Measurements from ENCODE around the gene PLD2.
"Not testable (repeated sequence)": the region's sequence is repeated elsewhere in the genome, so short reads cannot be mapped to it uniquely, and the experiment has no call there.

Gene PLD2

DNA sequence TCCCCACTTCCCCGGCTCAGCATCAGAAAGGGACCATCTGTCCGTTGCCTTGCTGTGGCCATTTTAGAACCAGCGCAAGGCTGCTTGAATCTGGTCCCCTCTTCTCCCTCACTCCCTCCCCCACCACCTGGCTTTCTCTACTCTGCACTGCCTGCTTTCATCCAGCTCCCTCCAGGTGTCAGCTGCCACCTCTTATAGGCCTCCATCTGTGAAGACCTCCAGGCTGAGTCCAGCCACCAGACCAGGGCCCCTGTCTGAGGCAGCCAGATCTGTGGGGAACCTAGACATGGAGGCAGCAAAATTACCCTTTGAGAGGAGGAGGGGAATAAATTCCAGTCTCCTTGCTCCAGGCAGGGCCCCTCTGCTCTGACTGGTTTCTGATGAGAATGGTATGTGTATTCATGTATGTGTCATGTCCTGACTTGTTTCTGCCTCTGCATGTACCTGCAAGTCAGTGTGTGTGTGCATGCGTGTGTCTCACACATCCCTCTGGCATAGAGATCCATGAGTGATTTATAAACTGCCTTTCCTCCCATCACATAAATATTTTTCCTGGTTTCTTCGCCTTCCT, 47.2 kb downstream of the PLD2 start:
- H3K27ac ChIP-seq (ENCODE audit: low read depth, low read length), result no peak overlapping the region
- no peaks in the 10 kb centered on the region for H3K27me3 ChIP-seq (ENCODE audit: control insufficient read depth in 1 of 2, insufficient read depth in 2 of 2, low read length in 2 of 2)
- H3K9me3 ChIP-seq (ENCODE audit: control insufficient read depth in 1 of 2, low read length in 2 of 2), result no peaks in the 10 kb centered on the region
- H3K4me3 ChIP-seq (ENCODE audit: low read depth in 1 of 2, low read length in 2 of 2), result no peak overlapping the region
- H3K9ac ChIP-seq (ENCODE audit: low read depth in 1 of 2, low read length in 2 of 2), result no peak overlapping the region
- H3K36me3 ChIP-seq (ENCODE audit: control insufficient read depth in 1 of 2, insufficient read depth in 2 of 2, low read length in 2 of 2), result peaks cover 0 to 11% of the 10 kb centered on the region in 2 donors
- H3K4me1 ChIP-seq (ENCODE audit: control insufficient read depth in 1 of 2, insufficient read depth in 2 of 2, low read length in 2 of 2), result peaks cover 41 to 42% of the 10 kb centered on the region in 2 donors

GRCh38 chr17:4856271-4856936, 49.5 kb downstream of the PLD2 start:
- H3K36me3 ChIP-seq (ENCODE audit: control insufficient read depth in 1 of 2, insufficient read depth in 2 of 2, low read length in 2 of 2), result peaks cover 5 to 27% of the 10 kb centered on the region in 2 donors
- no peak overlapping the region for H3K9ac ChIP-seq (ENCODE audit: low read depth in 1 of 2, low read length in 2 of 2)
- H3K27ac ChIP-seq (ENCODE audit: low read depth, low read length), result no peak overlapping the region
- H3K9me3 ChIP-seq (ENCODE audit: control insufficient read depth in 1 of 2, low read length in 2 of 2), result no peaks in the 10 kb centered on the region
- no peak overlapping the region for H3K4me3 ChIP-seq (ENCODE audit: low read depth in 1 of 2, low read length in 2 of 2)
- no peaks in the 10 kb centered on the region for H3K27me3 ChIP-seq (ENCODE audit: control insufficient read depth in 1 of 2, insufficient read depth in 2 of 2, low read length in 2 of 2)
- H3K4me1 ChIP-seq (ENCODE audit: control insufficient read depth in 1 of 2, insufficient read depth in 2 of 2, low read length in 2 of 2), result peaks cover 25 to 26% of the 10 kb centered on the region in 2 donors

DNA sequence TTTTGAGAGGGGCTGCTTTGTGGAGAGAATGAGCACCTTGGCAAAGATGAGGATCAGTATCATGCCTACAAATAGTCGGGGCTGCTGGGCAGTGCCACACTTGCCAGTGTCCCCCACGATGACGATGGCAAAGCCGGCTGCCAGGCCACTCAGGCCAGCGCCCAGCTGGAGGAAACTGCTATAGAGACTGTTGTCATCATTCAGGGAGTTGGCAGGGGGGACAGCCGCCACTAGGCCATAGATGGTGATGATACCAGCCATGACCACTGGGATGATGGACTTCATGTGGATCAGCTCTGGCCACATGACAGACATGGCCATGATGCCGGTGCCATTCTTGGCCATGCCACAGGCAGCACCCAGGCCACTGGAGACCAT, 50.0 kb downstream of the PLD2 start:
- H3K27me3 ChIP-seq (ENCODE audit: control insufficient read depth in 1 of 2, insufficient read depth in 2 of 2, low read length in 2 of 2), result no peaks in the 10 kb centered on the region
- no peak overlapping the region for H3K4me3 ChIP-seq (ENCODE audit: low read depth in 1 of 2, low read length in 2 of 2)
- H3K4me1 ChIP-seq (ENCODE audit: control insufficient read depth in 1 of 2, insufficient read depth in 2 of 2, low read length in 2 of 2), result peaks cover 21 to 23% of the 10 kb centered on the region in 2 donors
- no peak overlapping the region for H3K9ac ChIP-seq (ENCODE audit: low read depth in 1 of 2, low read length in 2 of 2)
- no peaks in the 10 kb centered on the region for H3K9me3 ChIP-seq (ENCODE audit: control insufficient read depth in 1 of 2, low read length in 2 of 2)
- no peak overlapping the region for H3K27ac ChIP-seq (ENCODE audit: low read depth, low read length)
- peaks cover 5 to 31% of the 10 kb centered on the region in 2 donors for H3K36me3 ChIP-seq (ENCODE audit: control insufficient read depth in 1 of 2, insufficient read depth in 2 of 2, low read length in 2 of 2)

DNA sequence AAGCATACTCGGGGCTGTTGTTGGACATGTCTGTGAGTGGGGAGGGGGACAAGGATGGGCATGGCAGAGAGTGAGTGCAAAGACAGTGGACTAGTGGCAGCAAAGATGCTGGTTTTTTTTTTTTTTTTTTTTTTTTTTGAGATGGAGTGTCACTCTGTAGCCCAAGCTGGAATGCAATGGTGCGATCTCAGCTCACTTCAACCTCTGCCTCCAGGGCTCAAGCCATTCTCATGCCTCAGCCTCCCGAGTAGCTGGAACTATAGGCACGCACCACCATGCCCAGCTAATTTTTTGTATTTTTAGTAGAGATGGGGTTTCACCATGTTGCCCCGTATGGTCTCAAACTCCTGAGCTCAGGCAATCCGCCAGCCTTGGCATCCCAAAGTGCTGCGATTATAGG, 50.4 kb downstream of the PLD2 start:
- not testable (repeated sequence) for H3K9ac ChIP-seq (ENCODE audit: low read depth in 1 of 2, low read length in 2 of 2); H3K27ac ChIP-seq (ENCODE audit: low read depth, low read length); H3K4me3 ChIP-seq (ENCODE audit: low read depth in 1 of 2, low read length in 2 of 2)

DNA sequence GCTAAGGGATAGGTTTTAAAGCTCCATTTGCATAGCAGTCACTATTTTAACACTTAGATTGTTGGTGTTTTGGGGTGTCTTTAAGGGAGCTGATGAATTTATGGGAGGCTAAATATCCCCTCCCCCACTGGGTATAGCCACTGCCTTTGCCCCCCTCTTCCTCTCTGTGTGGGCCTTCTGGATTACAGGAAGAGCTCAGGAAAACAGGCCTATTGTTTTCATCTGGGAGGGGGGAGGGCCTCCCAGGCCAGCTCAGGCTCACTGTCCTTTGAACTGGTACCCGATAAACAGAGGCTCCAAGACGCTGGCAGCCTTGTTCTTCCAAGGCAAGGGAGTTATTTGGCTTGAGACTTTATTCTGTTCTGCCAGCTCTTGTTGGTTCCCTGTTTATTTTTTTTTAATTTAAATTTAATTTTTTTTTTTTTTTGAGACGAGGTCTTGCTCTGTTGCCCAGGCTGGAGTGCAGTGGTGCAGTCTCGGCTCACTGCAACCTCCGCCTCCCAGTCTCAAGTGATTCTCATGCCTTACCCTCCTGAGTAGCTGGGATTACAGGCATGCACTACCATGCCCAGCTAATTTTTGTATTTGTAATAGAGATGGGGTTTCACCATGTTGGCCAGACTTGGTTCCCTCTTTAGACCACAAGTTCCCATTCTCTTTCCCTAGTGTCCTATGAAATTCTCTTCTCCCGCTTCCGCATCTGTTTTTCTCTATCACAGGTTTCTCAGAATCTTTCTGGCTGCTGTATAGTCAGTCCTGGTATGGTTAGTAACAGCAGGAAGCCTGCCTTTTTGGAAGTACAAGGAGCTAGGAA, 51.3 kb downstream of the PLD2 start:
- no peak overlapping the region for H3K4me3 ChIP-seq (ENCODE audit: low read depth in 1 of 2, low read length in 2 of 2)
- peaks cover 16 to 17% of the 10 kb centered on the region in 2 donors for H3K4me1 ChIP-seq (ENCODE audit: control insufficient read depth in 1 of 2, insufficient read depth in 2 of 2, low read length in 2 of 2)
- H3K27me3 ChIP-seq (ENCODE audit: control insufficient read depth in 1 of 2, insufficient read depth in 2 of 2, low read length in 2 of 2), result no peaks in the 10 kb centered on the region
- peaks cover 5 to 37% of the 10 kb centered on the region in 2 donors for H3K36me3 ChIP-seq (ENCODE audit: control insufficient read depth in 1 of 2, insufficient read depth in 2 of 2, low read length in 2 of 2)
- no peak overlapping the region for H3K27ac ChIP-seq (ENCODE audit: low read depth, low read length)
- no peaks in the 10 kb centered on the region for H3K9me3 ChIP-seq (ENCODE audit: control insufficient read depth in 1 of 2, low read length in 2 of 2)
- H3K9ac ChIP-seq (ENCODE audit: low read depth in 1 of 2, low read length in 2 of 2), result no peak overlapping the region

More for the DNA sequence above, 50.4 kb downstream of the PLD2 start:
- not testable (repeated sequence) for H3K9me3 ChIP-seq (ENCODE audit: control insufficient read depth in 1 of 2, low read length in 2 of 2); H3K27me3 ChIP-seq (ENCODE audit: control insufficient read depth in 1 of 2, insufficient read depth in 2 of 2, low read length in 2 of 2)
- peaks cover 18 to 19% of the 10 kb centered on the region in 2 donors for H3K4me1 ChIP-seq (ENCODE audit: control insufficient read depth in 1 of 2, insufficient read depth in 2 of 2, low read length in 2 of 2)
- peaks cover 5 to 34% of the 10 kb centered on the region in 2 donors for H3K36me3 ChIP-seq (ENCODE audit: control insufficient read depth in 1 of 2, insufficient read depth in 2 of 2, low read length in 2 of 2)

DNA sequence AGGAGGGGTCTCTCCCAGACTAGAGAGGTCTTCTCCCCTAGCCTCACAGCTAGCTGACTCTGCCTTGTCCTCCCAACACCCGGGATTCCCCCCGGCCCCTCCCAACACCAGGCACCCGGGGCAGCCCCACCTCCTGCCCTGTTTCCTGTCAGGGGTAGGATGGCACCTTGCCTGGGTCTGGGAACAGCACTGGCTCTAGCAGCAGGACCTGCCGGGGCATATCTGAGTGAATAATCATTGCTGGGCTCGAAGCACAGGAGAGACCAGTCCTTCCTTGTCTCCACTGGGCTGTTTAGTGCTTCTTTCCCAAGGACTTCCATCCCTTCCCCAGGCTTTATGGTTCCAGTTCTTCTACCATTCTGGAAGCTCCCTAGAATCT, 51.9 kb downstream of the PLD2 start:
- Histone ChIP-seq H3K9ac (ENCODE audit: low read depth in 1 of 2, low read length in 2 of 2) (no peak overlapping the region), H3K4me3 (ENCODE audit: low read depth in 1 of 2, low read length in 2 of 2) (no peak overlapping the region), H3K9me3 (ENCODE audit: control insufficient read depth in 1 of 2, low read length in 2 of 2) (no peaks in the 10 kb centered on the region), H3K36me3 (ENCODE audit: control insufficient read depth in 1 of 2, insufficient read depth in 2 of 2, low read length in 2 of 2) (peaks cover 5 to 37% of the 10 kb centered on the region in 2 donors), H3K4me1 (ENCODE audit: control insufficient read depth in 1 of 2, insufficient read depth in 2 of 2, low read length in 2 of 2) (peaks cover 16 to 17% of the 10 kb centered on the region in 2 donors), H3K27me3 (ENCODE audit: control insufficient read depth in 1 of 2, insufficient read depth in 2 of 2, low read length in 2 of 2) (no peaks in the 10 kb centered on the region), H3K27ac (ENCODE audit: low read depth, low read length) (no peak overlapping the region)

- Histone ChIP-seq H3K9ac (ENCODE audit: low read depth in 1 of 2, low read length in 2 of 2) (no peak overlapping the region), H3K27ac (ENCODE audit: low read depth, low read length) (no peak overlapping the region), H3K36me3 (ENCODE audit: control insufficient read depth in 1 of 2, insufficient read depth in 2 of 2, low read length in 2 of 2) (peaks cover 5 to 34% of the 10 kb centered on the region in 2 donors), H3K27me3 (ENCODE audit: control insufficient read depth in 1 of 2, insufficient read depth in 2 of 2, low read length in 2 of 2) (no peaks in the 10 kb centered on the region), H3K9me3 (ENCODE audit: control insufficient read depth in 1 of 2, low read length in 2 of 2) (no peaks in the 10 kb centered on the region), H3K4me3 (ENCODE audit: low read depth in 1 of 2, low read length in 2 of 2) (no peak overlapping the region), H3K4me1 (ENCODE audit: control insufficient read depth in 1 of 2, insufficient read depth in 2 of 2, low read length in 2 of 2) (peaks cover 16 to 17% of the 10 kb centered on the region in 2 donors)
Measured at GRCh38 chr17:4859816-4860625, 53.1 kb downstream of the PLD2 start.

DNA sequence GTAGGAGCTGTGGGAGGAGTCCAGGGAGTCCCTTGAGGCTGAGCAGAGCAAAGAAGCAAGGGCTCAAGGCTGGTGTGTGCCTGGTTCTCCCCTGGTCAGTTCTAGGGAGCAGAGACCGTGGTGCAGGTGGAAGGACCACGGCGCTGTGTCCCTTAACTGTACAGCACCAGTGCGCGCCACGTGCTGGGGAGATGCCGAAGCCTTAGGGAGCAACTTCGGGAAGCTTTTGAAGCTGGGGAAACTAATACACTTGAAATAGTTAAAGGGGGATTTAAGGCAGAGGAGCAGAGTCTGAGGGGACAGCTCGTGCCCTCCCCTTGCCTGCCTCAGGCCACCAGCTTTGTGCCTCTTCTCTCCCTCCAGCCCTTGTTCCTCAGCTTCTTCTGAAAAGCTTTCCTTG, 53.7 kb downstream of the PLD2 start:
- Histone ChIP-seq H3K4me3 (ENCODE audit: low read depth in 1 of 2, low read length in 2 of 2) (no peak overlapping the region), H3K27me3 (ENCODE audit: control insufficient read depth in 1 of 2, insufficient read depth in 2 of 2, low read length in 2 of 2) (no peaks in the 10 kb centered on the region), H3K4me1 (ENCODE audit: control insufficient read depth in 1 of 2, insufficient read depth in 2 of 2, low read length in 2 of 2) (peaks cover 16 to 17% of the 10 kb centered on the region in 2 donors), H3K27ac (ENCODE audit: low read depth, low read length) (no peak overlapping the region), H3K9ac (ENCODE audit: low read depth in 1 of 2, low read length in 2 of 2) (no peak overlapping the region), H3K36me3 (ENCODE audit: control insufficient read depth in 1 of 2, insufficient read depth in 2 of 2, low read length in 2 of 2) (peaks cover 6 to 34% of the 10 kb centered on the region in 2 donors), H3K9me3 (ENCODE audit: control insufficient read depth in 1 of 2, low read length in 2 of 2) (no peaks in the 10 kb centered on the region)

GRCh38 chr17:4861052-4861451, 54.1 kb downstream of the PLD2 start:
- H3K27me3 ChIP-seq (ENCODE audit: control insufficient read depth in 1 of 2, insufficient read depth in 2 of 2, low read length in 2 of 2), result no peaks in the 10 kb centered on the region
- peaks cover 8 to 34% of the 10 kb centered on the region in 2 donors for H3K36me3 ChIP-seq (ENCODE audit: control insufficient read depth in 1 of 2, insufficient read depth in 2 of 2, low read length in 2 of 2)
- H3K9me3 ChIP-seq (ENCODE audit: control insufficient read depth in 1 of 2, low read length in 2 of 2), result no peaks in the 10 kb centered on the region
- H3K4me3 ChIP-seq (ENCODE audit: low read depth in 1 of 2, low read length in 2 of 2), result no peak overlapping the region
- no peak overlapping the region for H3K27ac ChIP-seq (ENCODE audit: low read depth, low read length)
- no peak overlapping the region for H3K9ac ChIP-seq (ENCODE audit: low read depth in 1 of 2, low read length in 2 of 2)
- peaks cover 16 to 17% of the 10 kb centered on the region in 2 donors for H3K4me1 ChIP-seq (ENCODE audit: control insufficient read depth in 1 of 2, insufficient read depth in 2 of 2, low read length in 2 of 2)

Data from duodenal mucosa (tissue), 2 donors.